Anterior cingulate cortex (tissue), 58 donors: ENCODE measurements around the gene BCAS1.

ENCODE experiments used
- DNase-seq, 58 donors: peaks; one replicate each; lab custom pipeline; 2025; lab: John Stamatoyannopoulos, UW

BCAS1 gene

GRCh38 chr20:54103067-54103761 is 32.8 kb upstream of the BCAS1 start:
- peak in 29 of 58 donors; percentile 1 to 49 (median 9) for DNase-seq

DNA sequence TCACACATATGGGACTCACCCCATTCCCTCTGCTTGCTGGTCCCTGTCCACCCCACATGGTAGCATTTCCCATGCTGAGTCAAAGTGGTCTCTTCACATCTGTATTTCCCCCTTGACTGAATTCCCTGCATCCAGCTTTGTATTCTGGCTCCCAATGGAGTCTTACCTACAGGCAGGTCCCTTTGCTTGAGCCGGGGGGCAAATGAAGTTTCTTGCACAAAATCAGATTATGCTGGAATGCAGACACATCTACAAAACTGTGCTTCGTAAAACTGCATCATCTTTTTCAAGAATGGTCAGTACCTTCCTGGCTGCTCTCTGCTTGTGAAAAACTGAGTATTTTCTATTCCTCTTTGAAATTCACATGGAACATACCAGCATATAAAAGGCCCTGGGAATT is 32.1 kb upstream of the BCAS1 start:
- no peak for DNase-seq

DNA sequence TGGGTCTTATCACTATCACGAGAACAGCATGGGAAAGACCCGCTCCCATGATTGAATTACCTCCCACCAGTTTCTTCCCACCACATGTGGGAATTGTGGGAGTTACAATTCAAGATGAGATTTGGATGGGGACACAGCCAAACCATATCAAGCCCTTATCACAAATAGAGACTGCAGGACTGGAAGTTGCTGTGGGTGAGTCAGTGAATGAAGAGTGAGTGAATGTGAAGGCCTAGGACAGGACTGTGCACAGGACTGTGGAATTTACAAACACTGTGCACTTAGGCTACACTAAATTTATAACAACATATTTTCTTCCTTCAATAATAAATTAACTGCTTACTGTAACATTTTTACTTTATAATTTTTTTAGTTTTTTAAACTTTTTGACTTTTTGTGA is 30.2 kb upstream of the BCAS1 start:
- no peak for DNase-seq

- no peak for DNase-seq
Measured at GRCh38 chr20:54099894-54100293, 29.5 kb upstream of the BCAS1 start.

GRCh38 chr20:54098047-54098446 is 27.7 kb upstream of the BCAS1 start:
- DNase-seq: no peak

DNA sequence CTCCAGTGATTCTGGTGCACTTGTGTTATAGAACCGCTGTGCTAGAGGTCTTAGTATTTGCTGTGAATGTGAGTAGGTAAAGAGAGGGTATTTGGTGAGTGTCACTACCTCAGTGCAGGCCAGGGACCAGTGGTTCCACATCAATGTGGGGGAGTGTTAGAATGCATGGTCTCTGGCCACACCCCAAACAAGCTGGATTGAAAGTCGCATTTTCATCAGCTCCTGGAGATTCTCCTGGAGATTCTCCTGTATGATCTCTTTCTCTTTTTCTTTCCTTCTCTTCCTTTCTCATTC is 26.8 kb upstream of the BCAS1 start:
- DNase-seq: no peak

DNA sequence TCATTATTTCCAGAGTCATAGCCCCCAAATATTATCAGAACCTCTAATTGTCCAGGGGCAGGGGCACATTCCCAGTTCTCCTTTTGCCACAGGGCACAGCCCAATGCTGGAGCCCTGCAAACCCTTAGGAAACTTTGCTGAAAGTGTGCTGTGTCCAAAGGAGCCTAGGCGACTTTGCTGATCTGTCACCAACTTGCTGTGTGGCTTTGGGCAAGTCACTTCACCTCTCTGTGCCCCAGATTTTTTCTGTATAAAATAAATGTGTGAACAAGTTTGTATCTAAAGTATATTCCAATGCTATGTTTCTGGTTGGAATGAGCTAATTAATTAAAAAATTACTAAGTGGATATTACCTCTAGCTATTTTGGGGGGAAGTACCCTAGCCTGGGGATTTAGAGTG is 25.4 kb upstream of the BCAS1 start:
- no peak for DNase-seq

- no peak for DNase-seq
Measured at GRCh38 chr20:54094268-54094580, 23.8 kb upstream of the BCAS1 start.

DNA sequence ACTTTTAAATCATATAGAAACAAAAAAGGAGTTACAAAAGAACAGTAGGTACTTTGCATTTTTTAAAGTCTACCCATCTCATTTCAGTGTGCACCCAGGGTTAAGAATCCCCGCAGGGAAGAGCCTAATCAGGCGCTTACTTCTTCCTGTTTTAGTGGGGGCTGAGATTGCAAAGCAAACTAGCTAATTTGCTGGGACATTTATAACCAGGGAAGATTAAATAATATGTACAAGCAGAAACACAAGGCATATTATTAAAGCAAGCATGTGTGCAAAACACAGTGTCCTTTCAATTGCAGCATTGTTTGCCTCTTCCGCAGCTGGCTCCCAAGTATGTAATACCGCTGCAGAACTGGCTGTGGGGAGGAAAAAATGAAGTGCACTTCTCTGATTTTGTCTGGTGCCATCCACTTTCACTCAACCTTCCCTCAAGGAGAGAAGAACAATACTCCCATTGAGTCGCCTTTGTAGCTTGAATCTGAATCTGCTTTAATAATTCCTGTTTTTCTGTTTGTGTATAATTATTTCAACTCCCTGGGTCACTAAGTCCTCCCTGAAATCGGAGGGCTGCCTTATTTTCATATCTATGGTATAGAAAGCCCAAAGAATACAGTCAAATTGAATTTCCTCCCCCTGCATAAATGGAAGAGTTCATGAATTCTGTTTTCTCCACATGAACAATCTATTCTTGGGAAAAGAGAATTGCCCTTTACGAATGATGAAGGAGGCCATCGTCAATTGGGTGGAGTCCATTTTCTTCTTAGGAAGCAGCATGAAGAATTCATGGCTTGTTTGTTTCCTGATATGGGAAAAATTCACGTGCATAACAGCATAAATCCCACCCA is 23.3 kb upstream of the BCAS1 start:
- peak in 9 of 58 donors; percentile 1 to 38 (median 7) for DNase-seq

DNA sequence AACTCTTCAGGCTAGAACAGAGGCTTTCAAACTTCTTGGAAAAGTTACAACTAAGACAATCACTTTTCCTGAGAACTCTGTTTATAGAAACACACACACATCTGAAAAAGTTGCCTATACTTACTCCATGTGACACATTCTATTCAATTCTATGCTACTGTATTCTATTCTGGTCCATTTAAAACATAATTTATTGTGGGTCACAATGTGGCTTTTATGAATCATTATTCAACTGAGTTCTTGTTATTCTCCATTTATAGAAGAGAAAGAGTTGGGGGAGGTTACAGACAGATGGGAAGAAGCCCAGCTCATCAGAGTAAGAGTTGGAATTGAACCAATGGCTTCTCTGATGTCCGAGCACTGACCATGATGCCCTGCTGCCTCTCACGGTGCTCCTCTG is 21.6 kb upstream of the BCAS1 start:
- no peak for DNase-seq

DNA sequence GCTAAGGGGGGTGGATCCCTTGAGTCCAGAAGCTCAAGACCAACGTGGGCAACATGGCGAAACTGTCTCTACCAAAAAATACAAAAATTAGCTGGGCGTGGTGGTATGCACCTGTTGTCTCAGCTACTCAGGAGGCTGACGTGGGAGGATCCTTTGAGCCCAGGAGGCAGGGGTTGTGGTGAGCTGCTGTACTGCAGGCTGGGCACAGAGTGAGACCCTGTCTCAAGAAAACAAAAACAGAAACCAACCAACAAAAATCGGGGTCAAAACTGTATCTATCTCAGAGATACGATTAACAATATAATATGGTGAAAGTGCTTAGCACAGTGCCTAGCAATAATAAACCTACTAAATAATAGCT is 20.7 kb upstream of the BCAS1 start:
- no peak for DNase-seq

DNA sequence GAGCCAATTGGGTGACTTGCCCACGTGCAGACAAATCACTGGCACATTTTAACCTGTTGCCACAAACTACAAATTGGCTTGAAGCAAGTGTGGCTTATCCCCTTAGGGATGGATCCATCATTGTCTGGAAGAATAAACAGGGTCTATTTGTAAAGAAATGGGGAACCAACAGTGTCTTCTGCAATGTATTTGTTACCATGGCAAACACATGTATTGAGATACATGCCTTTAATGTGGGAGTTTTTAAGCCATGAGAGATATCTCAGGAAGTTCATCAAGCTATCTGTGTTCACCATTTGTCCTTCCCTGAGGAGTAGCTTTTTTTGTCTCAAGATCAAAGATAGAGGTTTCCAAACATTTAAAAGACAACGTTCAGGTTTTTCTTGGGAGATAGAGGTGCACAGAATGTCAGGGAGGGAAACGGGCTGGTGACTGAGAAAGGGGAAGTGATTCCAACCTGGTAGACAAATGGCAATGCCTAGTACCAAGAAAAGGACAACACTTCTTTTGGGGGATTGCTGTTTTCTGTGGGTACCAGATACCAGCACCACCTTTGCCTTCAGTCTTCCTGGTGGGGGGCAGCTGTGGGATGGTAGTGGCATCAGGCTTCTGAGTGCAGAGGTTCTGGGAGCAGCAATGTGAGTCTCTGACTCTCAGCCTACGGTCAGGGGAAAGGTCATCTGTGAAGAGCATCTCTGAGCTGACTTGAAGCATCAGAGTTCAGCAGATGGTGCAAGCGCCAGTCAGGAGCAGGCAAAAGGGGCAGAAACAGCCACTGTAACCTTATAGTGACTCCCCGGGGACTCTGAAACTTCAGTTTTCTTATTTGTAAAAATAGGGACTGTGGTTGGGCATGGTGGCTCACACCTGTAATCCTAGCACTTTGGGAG is 20.1 kb upstream of the BCAS1 start:
- DNase-seq: no peak

DNA sequence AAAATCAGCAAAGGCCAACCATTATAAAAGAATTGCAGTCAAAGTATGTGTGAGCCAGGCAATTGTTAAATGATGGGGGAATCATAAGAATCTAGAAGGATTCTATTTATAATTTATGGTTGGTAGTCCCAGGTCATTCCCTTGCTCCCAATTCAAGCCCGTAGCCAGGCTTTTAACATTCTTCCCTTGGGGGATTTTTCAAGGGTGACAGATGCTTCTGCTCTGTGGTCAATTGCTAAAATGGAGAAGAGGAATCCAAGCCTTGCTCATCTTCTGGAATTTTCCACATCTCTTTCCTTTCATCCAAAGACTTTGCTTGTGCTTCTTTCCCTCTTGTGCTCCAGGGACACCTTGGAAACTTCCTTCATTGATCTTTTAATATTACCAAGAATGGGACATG is 18.0 kb upstream of the BCAS1 start:
- DNase-seq: no peak

- DNase-seq: no peak
Measured at GRCh38 chr20:54086507-54087039, 16.2 kb upstream of the BCAS1 start.

DNA sequence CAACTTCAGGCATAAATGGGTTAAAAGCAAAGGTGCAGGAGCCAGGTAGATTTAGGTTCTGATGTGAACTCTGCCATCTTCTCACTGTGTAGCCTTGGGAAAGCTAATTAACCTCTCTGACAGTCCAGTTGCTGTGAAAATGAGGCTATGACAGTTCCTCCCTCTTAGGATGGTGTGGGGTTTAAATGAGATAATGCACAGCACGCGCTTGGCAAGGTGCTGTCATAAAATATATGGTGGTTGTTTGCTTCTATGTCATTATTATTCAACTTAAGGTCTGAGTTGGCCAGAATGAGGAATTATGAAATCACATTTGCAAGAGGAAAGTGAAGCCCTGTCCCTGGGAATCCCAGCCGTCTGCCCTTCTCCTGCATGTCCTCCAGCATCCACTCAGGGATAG is 15.5 kb upstream of the BCAS1 start:
- DNase-seq: no peak

GRCh38 chr20:54085425-54085824 is 15.0 kb upstream of the BCAS1 start:
- no peak for DNase-seq

- no peak for DNase-seq
Measured at GRCh38 chr20:54084727-54085388, 14.5 kb upstream of the BCAS1 start.

- no peak for DNase-seq
Measured at GRCh38 chr20:54084193-54084592, 13.8 kb upstream of the BCAS1 start.

GRCh38 chr20:54083459-54083858 is 13.1 kb upstream of the BCAS1 start:
- no peak for DNase-seq

- no peak for DNase-seq
Measured at GRCh38 chr20:54082100-54082499, 11.7 kb upstream of the BCAS1 start.

GRCh38 chr20:54079652-54080051 is 9.3 kb upstream of the BCAS1 start:
- DNase-seq: no peak
